Lower leg skin (tissue), 4 donors: ENCODE measurements around the gene PCNX1. TPM values are rescaled to one million over a fixed set of nuclear protein-coding genes. Genes with fewer than 3 reads are reported as not detected.

ENCODE experiments used
- DNase-seq, 2 donors: peaks; one replicate each; pipeline ENCODE4 v3.0.0-alpha.2; 2019; ENCODE audit warnings: low spot score in 2 of 2
- H3K4me3 ChIP-seq: fragments of 200-600 bp; sonication (generic); 2 replicates; pipeline ENCODE4 v1.5.1; 2017; ENCODE audit warnings: mild to moderate bottlenecking, low read depth; ENCODE audit not compliant: poor library complexity, severe bottlenecking
- POLR2A ChIP-seq, 2 donors: fragments of 450-650 bp; IDR thresholded peaks; one replicate each; pipeline ENCODE4 v1.6.1; 2016 to 2017; ENCODE audit warnings: antibody characterized with exemption in 2 of 2, mild to moderate bottlenecking in 1 of 2, moderate library complexity in 1 of 2
- WGBS, 2 donors: methylation state at CpG; one replicate each; pipeline ENCODE4 v1.1.5; 2018; 5-methylcytosine and 5-hydroxymethylcytosine counted together
- intact Hi-C: fragments of 100-400 bp; cut with DNase I; formaldehyde crosslinking; loops from one replicate; pipeline ENCODE4 v1.15.0; 2023; ENCODE audit warnings: low total_unique reads
- total RNA-seq, 4 donors: library from RNA; depleted of rRNA; stranded (reverse); fragments of >200 nt; gene quantifications; one replicate each; pipeline ENCODE4 v1.1.0, GENCODE V29; 2016
- TF ChIP-seq, protein P1 (sequence below), 3 donors: fragments of 450-650 bp; IDR thresholded peaks; one replicate each; pipeline ENCODE4 v1.5.1; 2016; ENCODE audit warnings: antibody characterized with exemption in 3 of 3, mild to moderate bottlenecking in 3 of 3, moderate library complexity in 2 of 3

The PCNX1 gene
- total RNA-seq, 4 donors from 2014 or later, result 14.7 to 29.4 (median 25.6) TPM

- no peak overlapping the region for H3K4me3 ChIP-seq
- peak in 1 of 2 donors; percentile 86 for DNase-seq
- TF ChIP-seq, protein P1, sequence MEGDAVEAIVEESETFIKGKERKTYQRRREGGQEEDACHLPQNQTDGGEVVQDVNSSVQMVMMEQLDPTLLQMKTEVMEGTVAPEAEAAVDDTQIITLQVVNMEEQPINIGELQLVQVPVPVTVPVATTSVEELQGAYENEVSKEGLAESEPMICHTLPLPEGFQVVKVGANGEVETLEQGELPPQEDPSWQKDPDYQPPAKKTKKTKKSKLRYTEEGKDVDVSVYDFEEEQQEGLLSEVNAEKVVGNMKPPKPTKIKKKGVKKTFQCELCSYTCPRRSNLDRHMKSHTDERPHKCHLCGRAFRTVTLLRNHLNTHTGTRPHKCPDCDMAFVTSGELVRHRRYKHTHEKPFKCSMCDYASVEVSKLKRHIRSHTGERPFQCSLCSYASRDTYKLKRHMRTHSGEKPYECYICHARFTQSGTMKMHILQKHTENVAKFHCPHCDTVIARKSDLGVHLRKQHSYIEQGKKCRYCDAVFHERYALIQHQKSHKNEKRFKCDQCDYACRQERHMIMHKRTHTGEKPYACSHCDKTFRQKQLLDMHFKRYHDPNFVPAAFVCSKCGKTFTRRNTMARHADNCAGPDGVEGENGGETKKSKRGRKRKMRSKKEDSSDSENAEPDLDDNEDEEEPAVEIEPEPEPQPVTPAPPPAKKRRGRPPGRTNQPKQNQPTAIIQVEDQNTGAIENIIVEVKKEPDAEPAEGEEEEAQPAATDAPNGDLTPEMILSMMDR (IDR thresholded peaks at IDR 0.05), result no peak
- TF ChIP-seq POLR2A (IDR thresholded peaks at IDR 0.05), result no peak
- intact Hi-C loops, result loop anchor here (5.0 kb wide), 1 partner anchor 67 kb away; no protein-coding TSS in a partner anchor
- WGBS, 2 donors, result 53 to 66% methylated on average over 9 of the region's 9 CpGs
These were observed 2.0 kb upstream of the PCNX1 start for GRCh38 chr14:70905301-70905700.

DNA sequence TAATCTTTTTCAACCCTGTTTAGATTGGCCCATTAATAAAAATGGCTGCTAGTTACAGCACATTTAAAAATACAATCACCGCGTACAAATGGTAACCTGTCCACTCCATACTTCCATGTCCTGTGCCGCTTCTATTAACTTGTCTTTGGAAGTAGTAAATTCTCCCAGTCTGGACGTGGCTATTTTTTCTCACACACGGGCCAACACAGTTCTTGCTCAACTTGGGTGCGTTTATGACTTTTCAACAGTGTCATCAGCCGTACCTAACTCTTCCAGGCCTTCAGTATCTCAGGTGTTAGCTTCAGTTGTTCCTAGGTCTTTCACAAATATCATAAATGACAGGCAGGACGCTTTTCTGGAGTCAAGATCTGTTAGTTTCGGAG is 475 bp upstream of the PCNX1 start:
- TF ChIP-seq POLR2A (IDR thresholded peaks at IDR 0.05), result no peak
- TF ChIP-seq, protein P1 (IDR thresholded peaks at IDR 0.05), result no peak
- intact Hi-C loops, result loop anchor here (5.0 kb wide), 1 partner anchor 66 kb away; no protein-coding TSS in a partner anchor
- 10 to 12% methylated on average over 9 of the region's 9 CpGs for WGBS, 2 donors
- H3K4me3 ChIP-seq, result peak overlapping the region; percentile 90
- DNase-seq, result peak in 1 of 2 donors; percentile 81

DNA sequence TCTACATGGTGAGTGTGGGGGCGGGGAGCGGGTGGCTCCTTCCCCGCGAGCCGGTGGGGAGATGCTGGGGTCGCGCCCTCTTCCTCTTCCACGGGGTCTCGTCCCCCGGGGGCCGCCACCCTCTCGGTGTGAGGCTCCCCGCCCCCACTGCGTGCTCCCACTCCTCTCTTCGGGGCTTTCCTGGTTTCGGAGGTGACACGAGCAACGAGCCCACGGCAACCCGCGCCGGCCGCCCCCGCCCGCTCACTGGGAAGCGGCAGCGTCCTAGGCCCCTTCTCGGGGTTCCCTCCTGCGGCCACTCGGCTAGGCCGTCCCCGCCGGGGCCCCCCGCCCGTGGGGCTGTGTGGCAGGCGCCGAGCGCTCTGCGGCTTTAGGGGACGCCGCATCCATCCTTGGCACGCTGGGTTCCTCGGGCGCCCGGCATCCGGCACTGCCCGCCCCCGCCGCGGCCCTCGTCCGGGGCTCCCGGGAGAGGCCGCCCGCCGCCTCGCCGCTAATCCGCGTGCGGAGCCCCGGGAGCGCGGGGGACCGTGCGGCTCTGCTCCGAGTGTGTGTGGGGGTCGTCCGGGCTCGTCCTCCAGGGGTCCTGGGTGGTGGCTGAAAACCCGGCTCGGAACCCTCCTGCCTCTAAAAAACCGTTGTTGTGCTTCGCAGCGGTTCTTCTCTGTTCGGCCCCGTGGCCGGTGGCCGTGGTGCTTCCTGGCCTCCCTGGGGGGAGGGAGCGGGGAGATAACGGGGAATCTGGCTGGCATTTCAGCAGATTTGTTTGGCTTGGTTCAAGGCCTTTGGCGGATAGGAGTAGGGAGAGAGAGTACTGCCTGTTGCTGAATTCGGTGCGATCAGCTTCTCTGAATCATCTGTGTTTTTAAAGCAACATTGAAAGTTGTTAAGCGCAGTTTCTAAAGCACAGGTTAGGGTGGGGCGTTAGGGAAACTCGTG is 1.0 kb downstream of the PCNX1 start:
- peak overlapping the region; percentile 90 for H3K4me3 ChIP-seq
- 1% methylated on average over 30 to 65 of the region's 87 CpGs for WGBS, 2 donors
- intact Hi-C loops, result loop anchor here (5.0 kb wide), 1 partner anchor 64 kb away; no protein-coding TSS in a partner anchor
- DNase-seq, result peak; percentile 40 to 91
- TF ChIP-seq POLR2A (IDR thresholded peaks at IDR 0.05), result no peak
- TF ChIP-seq, protein P1 (IDR thresholded peaks at IDR 0.05), result no peak

DNA sequence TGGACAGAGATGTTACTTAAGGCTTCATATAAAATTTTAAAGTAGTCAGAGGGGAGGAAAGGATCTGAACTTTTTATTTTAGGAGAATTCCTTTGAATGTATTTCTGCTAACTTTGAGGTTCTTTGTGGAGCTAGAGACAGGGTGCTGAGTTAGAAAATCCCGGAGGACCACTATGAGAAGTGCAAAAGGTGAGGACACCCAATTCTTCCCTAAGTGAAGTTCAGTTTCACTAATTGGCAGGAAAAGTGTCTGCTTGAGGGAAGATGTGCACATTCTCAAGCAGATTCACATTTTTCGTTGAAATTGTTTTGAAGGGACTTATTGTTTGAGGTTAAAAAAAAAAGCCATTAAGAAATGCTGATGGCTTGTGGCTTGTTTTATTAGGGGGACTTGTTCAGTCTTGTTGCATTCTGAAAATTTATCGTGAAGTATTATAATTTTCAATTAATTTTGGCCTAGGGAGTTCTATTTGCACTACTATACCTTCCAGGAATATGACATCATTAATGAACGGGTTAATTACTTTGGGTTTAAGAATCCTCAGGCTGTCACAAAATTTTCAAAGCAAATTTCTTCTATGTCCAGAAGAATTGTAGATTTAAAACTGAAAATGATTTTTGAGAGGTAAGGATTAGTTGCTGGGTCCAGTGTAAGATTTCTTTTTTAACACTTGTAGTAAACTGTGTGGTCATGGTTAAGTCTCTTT is 1.8 kb downstream of the PCNX1 start:
- intact Hi-C loops, result loop anchor here (5.0 kb wide), 1 partner anchor 63 kb away; no protein-coding TSS in a partner anchor
- 16 to 26% methylated on average over 4 of the region's 4 CpGs for WGBS, 2 donors
- no peak overlapping the region for H3K4me3 ChIP-seq
- no peak for DNase-seq
- TF ChIP-seq, protein P1 (IDR thresholded peaks at IDR 0.05), result no peak

DNA sequence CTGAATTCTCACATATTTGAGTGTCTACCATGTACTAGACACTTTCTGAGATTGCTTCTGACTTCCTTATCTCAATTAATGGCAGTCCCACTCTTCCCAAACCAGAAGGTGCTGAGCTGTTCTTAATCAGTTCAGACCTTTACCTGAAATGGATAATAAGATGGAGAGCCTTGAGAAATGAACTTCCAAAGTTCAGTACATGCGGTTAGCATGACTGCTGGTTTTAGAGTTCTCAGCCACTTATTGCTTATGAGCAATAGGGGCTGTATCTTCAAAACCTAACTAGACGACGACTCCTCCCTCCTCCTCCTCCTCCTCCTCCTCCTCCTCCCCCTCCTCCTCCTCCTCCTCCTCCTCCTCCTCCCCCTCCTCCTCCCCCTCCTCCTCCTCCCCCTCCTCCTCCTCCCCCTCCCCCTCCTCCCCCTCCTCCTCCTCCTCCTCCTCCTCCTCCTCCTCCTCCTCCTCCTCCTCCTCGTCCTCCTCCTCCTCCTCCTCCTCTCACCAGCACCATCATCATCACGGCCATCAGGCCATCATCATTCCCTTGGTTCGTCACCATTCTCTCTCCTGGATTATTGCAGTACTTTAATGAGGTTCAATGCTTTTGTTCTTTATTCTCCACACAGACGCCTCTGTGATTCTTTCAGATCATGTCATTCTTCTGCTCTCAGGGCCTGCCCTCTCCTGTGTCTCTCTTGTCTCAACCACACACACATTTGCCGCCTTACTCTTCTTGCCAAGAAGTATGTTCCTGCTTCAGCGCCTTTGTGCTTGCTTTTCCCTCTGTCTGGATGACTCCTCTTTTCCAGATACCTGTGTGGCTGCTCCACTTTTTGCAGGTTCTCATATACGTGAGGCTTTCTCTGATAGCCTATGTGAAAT is 2.7 kb downstream of the PCNX1 start:
- TF ChIP-seq POLR2A (IDR thresholded peaks at IDR 0.05), result no peak
- intact Hi-C loops, result loop anchor here (5.0 kb wide), 1 partner anchor 62 kb away; no protein-coding TSS in a partner anchor
- H3K4me3 ChIP-seq, result no peak overlapping the region
- no peak for DNase-seq
- WGBS, 2 donors, result 42 to 51% methylated on average over 8 to 9 of the region's 10 CpGs
